Erythroblast (primary cell): Measurements from ENCODE around the gene FGD4.

ENCODE experiments used
- GATA1 ChIP-seq: IDR thresholded peaks from 2 replicates; pipeline ENCODE4 v1.6.1; 2011; ENCODE audit warnings: low read depth, mild to moderate bottlenecking, control low read depth, low read length, moderate library complexity
- POLR2A ChIP-seq: IDR thresholded peaks from 2 replicates; pipeline ENCODE4 v1.6.1; 2011; ENCODE audit warnings: mild to moderate bottlenecking, low read length

GRCh38 chr12:32617534-32617933 lies 218.2 kb downstream of the FGD4 start:
- TF ChIP-seq POLR2A (no peak), GATA1 (no peak)
